GM13976 (cell line): ENCODE results near the gene COL6A1.

Experiments used
- DNase-seq: peaks from one replicate; pipeline ENCODE4 v3.0.0; 2012; ENCODE audit warnings: low spot score
- in situ Hi-C: fragments of 300-500 bp; cut with MboI; formaldehyde crosslinking; loops from one replicate; pipeline ENCODE4 v1.12.0; 2022; ENCODE audit warnings: low sequenced_read_pairs, mixed read lengths, inconsistent platforms; ENCODE audit not compliant: unreplicated experiment
- TF ChIP-seq, protein P1 (sequence below): IDR thresholded peaks from 2 replicates; pipeline ENCODE4 v1.5.1; 2012; ENCODE audit warnings: borderline replicate concordance, mild to moderate bottlenecking; ENCODE audit not compliant: insufficient read depth; ENCODE audit errors: extremely low read depth, missing control alignments, control extremely low read depth

The COL6A1 gene

DNA sequence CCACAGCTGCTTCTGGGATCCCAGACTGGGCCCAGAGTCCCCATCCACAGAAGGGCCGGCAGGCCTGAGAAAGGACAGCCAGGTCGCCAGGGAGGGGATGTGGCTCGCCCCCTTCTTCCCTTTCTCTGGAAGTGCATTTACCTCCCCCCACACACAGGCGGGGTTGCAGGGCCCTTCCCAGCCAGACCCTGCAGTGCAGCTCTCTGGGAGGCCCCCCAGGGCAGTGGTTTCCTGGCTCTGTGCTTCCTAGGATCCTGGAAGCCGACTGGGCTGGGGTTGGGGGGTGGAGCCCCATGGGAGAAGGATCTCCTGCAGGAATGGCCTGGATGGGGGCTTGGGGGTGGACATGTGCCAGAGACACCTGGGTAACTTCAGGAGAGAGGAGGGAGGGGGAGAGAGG is 4.2 kb upstream of the COL6A1 start:
- TF ChIP-seq, protein P1, sequence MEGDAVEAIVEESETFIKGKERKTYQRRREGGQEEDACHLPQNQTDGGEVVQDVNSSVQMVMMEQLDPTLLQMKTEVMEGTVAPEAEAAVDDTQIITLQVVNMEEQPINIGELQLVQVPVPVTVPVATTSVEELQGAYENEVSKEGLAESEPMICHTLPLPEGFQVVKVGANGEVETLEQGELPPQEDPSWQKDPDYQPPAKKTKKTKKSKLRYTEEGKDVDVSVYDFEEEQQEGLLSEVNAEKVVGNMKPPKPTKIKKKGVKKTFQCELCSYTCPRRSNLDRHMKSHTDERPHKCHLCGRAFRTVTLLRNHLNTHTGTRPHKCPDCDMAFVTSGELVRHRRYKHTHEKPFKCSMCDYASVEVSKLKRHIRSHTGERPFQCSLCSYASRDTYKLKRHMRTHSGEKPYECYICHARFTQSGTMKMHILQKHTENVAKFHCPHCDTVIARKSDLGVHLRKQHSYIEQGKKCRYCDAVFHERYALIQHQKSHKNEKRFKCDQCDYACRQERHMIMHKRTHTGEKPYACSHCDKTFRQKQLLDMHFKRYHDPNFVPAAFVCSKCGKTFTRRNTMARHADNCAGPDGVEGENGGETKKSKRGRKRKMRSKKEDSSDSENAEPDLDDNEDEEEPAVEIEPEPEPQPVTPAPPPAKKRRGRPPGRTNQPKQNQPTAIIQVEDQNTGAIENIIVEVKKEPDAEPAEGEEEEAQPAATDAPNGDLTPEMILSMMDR = no peak
- DNase-seq = no peak
- in situ Hi-C loops = no loop called here

GRCh38 chr21:45979141-45979631 is 2.4 kb upstream of the COL6A1 start:
- no peak for DNase-seq
- in situ Hi-C loops = no loop called here
- TF ChIP-seq, protein P1 = no peak

DNA sequence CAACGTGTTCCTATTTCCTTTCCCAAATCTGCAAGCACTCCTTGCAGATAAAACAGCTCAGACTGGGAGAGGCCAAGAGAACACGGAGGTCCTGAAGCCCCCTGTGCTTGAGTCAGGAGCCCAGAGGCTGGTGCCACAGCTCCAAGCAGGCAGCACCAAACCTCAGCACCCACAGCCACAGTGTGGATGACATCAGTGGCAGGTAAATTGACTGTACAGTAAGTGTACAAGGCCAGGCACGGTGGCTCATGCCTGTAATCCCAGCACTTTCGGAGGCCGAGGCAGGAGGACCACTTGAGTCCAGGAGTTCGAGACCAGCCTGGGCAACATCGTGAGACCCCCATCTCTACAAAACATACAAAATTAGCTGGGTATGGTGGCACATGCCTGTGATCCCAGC is 1.9 kb upstream of the COL6A1 start:
- in situ Hi-C loops = no loop called here
- no peak for DNase-seq
- TF ChIP-seq, protein P1 = no peak

GRCh38 chr21:45980271-45980670 is 1.3 kb upstream of the COL6A1 start:
- in situ Hi-C loops = no loop called here
- TF ChIP-seq, protein P1 = no peak
- DNase-seq = no peak

- in situ Hi-C loops = no loop called here
- DNase-seq = no peak
- TF ChIP-seq, protein P1 = no peak
These were observed 873 bp upstream of the COL6A1 start for GRCh38 chr21:45980697-45981096.

DNA sequence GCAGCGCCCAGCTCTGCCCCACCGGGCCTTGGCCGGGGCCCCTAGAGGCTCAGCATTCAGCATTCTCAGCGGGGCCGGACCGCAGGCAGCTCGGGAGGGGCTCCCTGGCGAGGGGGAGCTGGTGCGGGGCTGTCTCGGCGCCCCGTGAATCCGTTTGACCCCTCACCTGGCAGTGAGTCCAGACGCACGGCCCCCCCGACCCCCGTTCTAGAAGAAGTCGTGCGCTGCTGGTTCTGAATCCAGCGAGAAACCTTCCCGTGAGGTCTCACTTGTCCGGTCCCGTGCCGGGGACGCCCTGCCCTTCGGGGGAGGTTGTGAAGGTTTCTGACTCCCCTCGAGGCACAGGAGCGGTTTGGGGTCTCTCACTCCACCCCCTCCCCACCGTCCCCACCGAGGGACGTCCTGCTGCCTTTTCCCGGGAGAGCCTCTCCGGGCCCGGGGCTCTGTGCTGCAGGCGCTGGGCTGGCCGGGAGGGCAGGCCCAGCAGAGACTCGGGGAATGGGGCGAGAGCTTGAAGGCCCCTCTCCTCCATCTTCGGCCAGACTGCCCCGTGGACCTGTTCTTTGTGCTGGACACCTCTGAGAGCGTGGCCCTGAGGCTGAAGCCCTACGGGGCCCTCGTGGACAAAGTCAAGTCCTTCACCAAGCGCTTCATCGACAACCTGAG is 655 bp downstream of the COL6A1 start:
- in situ Hi-C loops = no loop called here
- DNase-seq = no peak
- TF ChIP-seq, protein P1 = no peak
